H1 (cell line): ENCODE data around the gene HADH.

Source experiments
- EGR1 ChIP-seq: IDR thresholded peaks from 2 replicates; pipeline ENCODE4 v1.6.1; 2011; ENCODE audit warnings: low read depth, low read length, borderline replicate concordance
- EZH2 ChIP-seq: fragments of 200-600 bp; sonication (generic); IDR thresholded peaks from 2 replicates; pipeline ENCODE4 v1.7.1; 2012; ENCODE audit warnings: low read depth, mild to moderate bottlenecking, moderate library complexity, low read length, inconsistent platforms; ENCODE audit not compliant: severe bottlenecking
- JUN ChIP-seq: IDR thresholded peaks from 2 replicates; pipeline ENCODE4 v1.6.1; 2011; ENCODE audit warnings: low read depth, mild to moderate bottlenecking, improper control_type of control experiment, low read length
- MAFK ChIP-seq: IDR thresholded peaks from 2 replicates; pipeline ENCODE4 v1.6.1; 2012; ENCODE audit warnings: low read depth, mild to moderate bottlenecking, improper control_type of control experiment, low read length
- POLR2A ChIP-seq, 2 experiments: IDR thresholded peaks; 1 replicate in 1 of 2; 2 replicates in 1 of 2; pipeline ENCODE4 v1.6.1; 2011; ENCODE audit warnings: low read depth in 2 of 2, low read length in 2 of 2, mild to moderate bottlenecking in 2 of 2; ENCODE audit errors: control extremely low read depth in 1 of 2
- RXRA ChIP-seq: IDR thresholded peaks from 2 replicates; pipeline ENCODE4 v1.6.1; 2011; ENCODE audit warnings: low read depth, mild to moderate bottlenecking, low read length, moderate library complexity; ENCODE audit not compliant: insufficient read depth
- SIRT6 ChIP-seq: IDR thresholded peaks from one replicate; pipeline ENCODE4 v1.7.1; 2012; ENCODE audit warnings: low read length, inconsistent platforms
- TF ChIP-seq, protein P1 (sequence below): fragments of 300-600 bp; sonication (generic); IDR thresholded peaks from 2 replicates; pipeline ENCODE4 v1.7.1; 2012; ENCODE audit warnings: low read length, moderate library complexity, mild to moderate bottlenecking, inconsistent platforms; ENCODE audit not compliant: insufficient replicate concordance
- TF ChIP-seq, protein P2 (sequence below), 3 experiments: IDR thresholded peaks; 1 replicate in 2 of 3; 2 replicates in 1 of 3; pipeline versions ENCODE4 v1.5.1 to v1.6.1; 2011; ENCODE audit warnings: low read length in 3 of 3, mild to moderate bottlenecking in 3 of 3, inconsistent platforms in 2 of 3, low read depth in 1 of 3, moderate library complexity in 1 of 3; ENCODE audit not compliant: insufficient read depth in 1 of 3; ENCODE audit errors: control extremely low read depth in 1 of 3
- TF ChIP-seq, protein P3 (sequence below): IDR thresholded peaks from 2 replicates; pipeline ENCODE4 v1.6.1; 2012; ENCODE audit warnings: inconsistent platforms

DNA sequence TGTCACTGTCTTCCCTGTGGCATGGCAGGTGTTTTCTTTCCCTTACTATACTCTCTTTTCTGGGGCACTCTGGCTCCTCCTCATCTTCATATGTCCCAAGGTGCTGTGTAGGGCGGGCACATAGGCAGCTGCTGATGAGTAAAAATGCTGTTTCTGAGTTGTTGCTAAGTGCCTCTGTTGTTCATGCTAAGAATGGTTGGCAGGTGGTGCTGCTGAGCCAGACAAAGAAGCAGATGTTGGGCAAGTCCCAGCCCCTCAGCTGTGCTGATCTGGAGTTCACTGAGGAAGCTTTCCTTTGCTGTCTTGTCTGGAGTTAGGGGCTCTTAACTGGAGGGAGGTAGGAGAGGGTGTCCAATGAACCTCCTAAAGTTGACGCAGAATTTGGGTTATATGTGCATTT lies 40.6 kb downstream of the HADH start:
- TF ChIP-seq, protein P1, sequence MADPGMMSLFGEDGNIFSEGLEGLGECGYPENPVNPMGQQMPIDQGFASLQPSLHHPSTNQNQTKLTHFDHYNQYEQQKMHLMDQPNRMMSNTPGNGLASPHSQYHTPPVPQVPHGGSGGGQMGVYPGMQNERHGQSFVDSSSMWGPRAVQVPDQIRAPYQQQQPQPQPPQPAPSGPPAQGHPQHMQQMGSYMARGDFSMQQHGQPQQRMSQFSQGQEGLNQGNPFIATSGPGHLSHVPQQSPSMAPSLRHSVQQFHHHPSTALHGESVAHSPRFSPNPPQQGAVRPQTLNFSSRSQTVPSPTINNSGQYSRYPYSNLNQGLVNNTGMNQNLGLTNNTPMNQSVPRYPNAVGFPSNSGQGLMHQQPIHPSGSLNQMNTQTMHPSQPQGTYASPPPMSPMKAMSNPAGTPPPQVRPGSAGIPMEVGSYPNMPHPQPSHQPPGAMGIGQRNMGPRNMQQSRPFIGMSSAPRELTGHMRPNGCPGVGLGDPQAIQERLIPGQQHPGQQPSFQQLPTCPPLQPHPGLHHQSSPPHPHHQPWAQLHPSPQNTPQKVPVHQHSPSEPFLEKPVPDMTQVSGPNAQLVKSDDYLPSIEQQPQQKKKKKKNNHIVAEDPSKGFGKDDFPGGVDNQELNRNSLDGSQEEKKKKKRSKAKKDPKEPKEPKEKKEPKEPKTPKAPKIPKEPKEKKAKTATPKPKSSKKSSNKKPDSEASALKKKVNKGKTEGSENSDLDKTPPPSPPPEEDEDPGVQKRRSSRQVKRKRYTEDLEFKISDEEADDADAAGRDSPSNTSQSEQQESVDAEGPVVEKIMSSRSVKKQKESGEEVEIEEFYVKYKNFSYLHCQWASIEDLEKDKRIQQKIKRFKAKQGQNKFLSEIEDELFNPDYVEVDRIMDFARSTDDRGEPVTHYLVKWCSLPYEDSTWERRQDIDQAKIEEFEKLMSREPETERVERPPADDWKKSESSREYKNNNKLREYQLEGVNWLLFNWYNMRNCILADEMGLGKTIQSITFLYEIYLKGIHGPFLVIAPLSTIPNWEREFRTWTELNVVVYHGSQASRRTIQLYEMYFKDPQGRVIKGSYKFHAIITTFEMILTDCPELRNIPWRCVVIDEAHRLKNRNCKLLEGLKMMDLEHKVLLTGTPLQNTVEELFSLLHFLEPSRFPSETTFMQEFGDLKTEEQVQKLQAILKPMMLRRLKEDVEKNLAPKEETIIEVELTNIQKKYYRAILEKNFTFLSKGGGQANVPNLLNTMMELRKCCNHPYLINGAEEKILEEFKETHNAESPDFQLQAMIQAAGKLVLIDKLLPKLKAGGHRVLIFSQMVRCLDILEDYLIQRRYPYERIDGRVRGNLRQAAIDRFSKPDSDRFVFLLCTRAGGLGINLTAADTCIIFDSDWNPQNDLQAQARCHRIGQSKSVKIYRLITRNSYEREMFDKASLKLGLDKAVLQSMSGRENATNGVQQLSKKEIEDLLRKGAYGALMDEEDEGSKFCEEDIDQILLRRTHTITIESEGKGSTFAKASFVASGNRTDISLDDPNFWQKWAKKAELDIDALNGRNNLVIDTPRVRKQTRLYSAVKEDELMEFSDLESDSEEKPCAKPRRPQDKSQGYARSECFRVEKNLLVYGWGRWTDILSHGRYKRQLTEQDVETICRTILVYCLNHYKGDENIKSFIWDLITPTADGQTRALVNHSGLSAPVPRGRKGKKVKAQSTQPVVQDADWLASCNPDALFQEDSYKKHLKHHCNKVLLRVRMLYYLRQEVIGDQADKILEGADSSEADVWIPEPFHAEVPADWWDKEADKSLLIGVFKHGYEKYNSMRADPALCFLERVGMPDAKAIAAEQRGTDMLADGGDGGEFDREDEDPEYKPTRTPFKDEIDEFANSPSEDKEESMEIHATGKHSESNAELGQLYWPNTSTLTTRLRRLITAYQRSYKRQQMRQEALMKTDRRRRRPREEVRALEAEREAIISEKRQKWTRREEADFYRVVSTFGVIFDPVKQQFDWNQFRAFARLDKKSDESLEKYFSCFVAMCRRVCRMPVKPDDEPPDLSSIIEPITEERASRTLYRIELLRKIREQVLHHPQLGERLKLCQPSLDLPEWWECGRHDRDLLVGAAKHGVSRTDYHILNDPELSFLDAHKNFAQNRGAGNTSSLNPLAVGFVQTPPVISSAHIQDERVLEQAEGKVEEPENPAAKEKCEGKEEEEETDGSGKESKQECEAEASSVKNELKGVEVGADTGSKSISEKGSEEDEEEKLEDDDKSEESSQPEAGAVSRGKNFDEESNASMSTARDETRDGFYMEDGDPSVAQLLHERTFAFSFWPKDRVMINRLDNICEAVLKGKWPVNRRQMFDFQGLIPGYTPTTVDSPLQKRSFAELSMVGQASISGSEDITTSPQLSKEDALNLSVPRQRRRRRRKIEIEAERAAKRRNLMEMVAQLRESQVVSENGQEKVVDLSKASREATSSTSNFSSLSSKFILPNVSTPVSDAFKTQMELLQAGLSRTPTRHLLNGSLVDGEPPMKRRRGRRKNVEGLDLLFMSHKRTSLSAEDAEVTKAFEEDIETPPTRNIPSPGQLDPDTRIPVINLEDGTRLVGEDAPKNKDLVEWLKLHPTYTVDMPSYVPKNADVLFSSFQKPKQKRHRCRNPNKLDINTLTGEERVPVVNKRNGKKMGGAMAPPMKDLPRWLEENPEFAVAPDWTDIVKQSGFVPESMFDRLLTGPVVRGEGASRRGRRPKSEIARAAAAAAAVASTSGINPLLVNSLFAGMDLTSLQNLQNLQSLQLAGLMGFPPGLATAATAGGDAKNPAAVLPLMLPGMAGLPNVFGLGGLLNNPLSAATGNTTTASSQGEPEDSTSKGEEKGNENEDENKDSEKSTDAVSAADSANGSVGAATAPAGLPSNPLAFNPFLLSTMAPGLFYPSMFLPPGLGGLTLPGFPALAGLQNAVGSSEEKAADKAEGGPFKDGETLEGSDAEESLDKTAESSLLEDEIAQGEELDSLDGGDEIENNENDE = no peak
- no peak for TF ChIP-seq MAFK
- no peak for TF ChIP-seq POLR2A (IDR thresholded peaks at IDR 0.05; ENCODE audit: control extremely low read depth in 1 of 2, low read depth in 2 of 2, low read length in 2 of 2)
- no peak for TF ChIP-seq EZH2
- TF ChIP-seq, protein P2, sequence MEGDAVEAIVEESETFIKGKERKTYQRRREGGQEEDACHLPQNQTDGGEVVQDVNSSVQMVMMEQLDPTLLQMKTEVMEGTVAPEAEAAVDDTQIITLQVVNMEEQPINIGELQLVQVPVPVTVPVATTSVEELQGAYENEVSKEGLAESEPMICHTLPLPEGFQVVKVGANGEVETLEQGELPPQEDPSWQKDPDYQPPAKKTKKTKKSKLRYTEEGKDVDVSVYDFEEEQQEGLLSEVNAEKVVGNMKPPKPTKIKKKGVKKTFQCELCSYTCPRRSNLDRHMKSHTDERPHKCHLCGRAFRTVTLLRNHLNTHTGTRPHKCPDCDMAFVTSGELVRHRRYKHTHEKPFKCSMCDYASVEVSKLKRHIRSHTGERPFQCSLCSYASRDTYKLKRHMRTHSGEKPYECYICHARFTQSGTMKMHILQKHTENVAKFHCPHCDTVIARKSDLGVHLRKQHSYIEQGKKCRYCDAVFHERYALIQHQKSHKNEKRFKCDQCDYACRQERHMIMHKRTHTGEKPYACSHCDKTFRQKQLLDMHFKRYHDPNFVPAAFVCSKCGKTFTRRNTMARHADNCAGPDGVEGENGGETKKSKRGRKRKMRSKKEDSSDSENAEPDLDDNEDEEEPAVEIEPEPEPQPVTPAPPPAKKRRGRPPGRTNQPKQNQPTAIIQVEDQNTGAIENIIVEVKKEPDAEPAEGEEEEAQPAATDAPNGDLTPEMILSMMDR (IDR thresholded peaks at IDR 0.05; ENCODE audit: control extremely low read depth in 1 of 3, insufficient read depth in 1 of 3, low read depth in 1 of 3, low read length in 3 of 3) = peak; percentile 39 to 77 (median 66)
- no peak for TF ChIP-seq RXRA
- no peak for TF ChIP-seq SIRT6
- no peak for TF ChIP-seq EGR1
- TF ChIP-seq, protein P3, sequence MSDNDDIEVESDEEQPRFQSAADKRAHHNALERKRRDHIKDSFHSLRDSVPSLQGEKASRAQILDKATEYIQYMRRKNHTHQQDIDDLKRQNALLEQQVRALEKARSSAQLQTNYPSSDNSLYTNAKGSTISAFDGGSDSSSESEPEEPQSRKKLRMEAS = no peak
- no peak for TF ChIP-seq JUN
